DMS 273 (cell line): Measurements from ENCODE around the gene MED12L.
A peak's percentile ranks its signal among the peaks of the same experiment; 100 is the strongest.

ENCODE experiments used
- DNase-seq: peaks from one replicate; lab custom pipeline; 2025; ENCODE audit not compliant: unreplicated experiment; lab: John Stamatoyannopoulos, UW

MED12L gene

GRCh38 chr3:151316267-151316991 is 231.0 kb downstream of the MED12L start, which contains the start of gene GPR87:
GPR87 (minus strand) TSS chr3:151316820; CDS start chr3:151300100, 16,720 bp downstream.
- DNase-seq, result no peak

GRCh38 chr3:151318313-151318712 is 232.8 kb downstream of the MED12L start:
- DNase-seq, result no peak

DNA sequence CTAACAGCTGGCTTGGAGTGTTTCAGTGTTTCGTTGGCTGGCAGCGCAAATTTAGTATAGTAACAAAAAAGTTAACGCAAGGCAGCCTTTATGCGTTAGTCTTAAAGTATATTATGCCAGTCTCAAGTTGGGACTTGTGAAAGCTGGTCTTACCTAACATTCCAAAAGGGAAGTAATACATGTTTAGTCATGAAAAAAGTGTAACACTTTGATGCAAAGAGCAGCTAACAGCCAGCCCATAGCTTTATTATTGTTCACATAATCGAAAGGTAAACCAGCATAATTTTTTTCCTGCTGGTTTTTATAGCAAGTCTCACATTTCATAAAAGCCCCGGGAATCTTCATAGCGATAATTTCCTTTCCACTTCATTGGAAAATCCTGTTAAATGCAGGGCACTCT is 233.5 kb downstream of the MED12L start:
- no peak for DNase-seq

DNA sequence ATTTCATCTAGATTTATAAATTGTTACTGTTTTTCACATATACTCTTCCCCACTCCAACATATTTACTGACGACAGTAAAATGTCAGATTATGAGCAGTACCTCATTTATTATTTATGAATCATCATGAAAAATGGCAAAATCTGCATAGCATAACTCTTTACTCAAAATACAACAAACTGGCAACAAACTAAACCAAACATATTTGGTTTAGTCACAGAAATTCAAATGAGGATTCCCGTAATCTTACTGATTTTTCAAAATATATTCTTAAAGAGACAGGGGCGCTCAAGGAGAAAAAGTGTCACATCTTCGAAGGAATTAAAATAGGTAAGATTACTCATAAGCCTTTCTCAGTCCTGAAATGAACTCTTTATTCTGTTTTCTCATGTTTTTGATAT is 234.2 kb downstream of the MED12L start:
- DNase-seq, result no peak

DNA sequence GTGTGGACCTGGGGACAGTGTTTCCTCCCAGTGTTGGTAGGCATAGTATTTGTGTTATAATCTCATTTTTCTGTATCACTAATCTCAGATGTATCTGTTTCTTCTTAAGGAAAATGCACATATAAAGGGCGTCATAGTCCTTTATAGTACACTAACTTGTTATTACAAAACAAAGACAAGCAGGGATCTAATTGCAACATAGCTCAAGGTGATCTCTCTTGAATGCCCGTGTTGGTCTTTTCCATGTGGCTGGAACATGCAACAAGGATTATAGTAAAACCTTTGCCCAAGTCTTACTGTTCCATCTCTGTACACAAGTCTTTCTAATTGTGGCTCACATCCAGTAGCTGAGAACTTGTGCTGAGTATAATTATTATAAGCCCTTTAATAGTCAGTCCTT is 234.7 kb downstream of the MED12L start:
- no peak for DNase-seq

DNA sequence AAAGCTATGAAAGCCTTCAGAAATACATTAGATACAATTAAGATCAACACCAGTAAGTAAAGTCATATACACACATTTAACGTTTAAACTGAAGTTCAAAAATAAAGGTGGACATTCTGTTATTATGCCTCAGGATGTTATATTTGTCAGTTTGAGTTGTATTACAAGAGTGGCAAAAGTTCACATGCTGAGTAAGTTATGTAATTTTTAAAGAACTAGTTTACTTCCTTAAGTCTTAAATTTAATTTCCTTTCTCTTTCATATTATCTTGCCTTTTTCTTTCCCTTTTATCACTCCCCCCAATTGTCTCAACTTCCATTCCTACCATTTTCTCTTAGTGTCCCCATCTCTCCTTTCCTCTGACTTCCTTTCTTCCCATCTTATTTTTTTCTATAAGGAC is 236.1 kb downstream of the MED12L start:
- no peak for DNase-seq

DNA sequence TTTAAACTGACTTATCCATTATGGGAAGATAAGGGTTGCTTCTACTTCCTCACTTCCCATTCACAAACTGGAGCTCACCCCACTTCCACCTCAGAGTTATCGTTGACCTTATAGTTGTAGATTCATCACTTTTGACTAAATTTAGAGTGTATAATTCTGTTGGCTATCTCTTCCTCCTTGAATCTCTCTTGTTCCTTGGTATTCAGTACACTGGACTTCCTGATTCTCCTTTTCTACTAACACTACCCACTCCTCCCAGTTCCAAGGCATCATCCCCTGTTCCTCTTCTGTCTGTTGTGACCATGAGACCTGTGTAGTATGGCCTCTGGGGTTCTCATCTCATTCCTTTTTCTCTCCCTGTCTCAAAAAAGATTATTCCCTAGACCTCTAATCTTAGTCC is 237.0 kb downstream of the MED12L start:
- DNase-seq, result no peak

- peak; percentile 53 for DNase-seq
Observed at GRCh38 chr3:151327571-151328198, 242.2 kb downstream of the MED12L start.

- no peak for DNase-seq
Observed at GRCh38 chr3:151328298-151328995, 243.0 kb downstream of the MED12L start.

GRCh38 chr3:151329363-151329762 is 243.9 kb downstream of the MED12L start, which contains the start of gene P2RY13:
P2RY13 (minus strand) TSS chr3:151329549; CDS start chr3:151329528, 21 bp downstream.
- no peak for DNase-seq

- no peak for DNase-seq
Observed at GRCh38 chr3:151330379-151330778, 244.9 kb downstream of the MED12L start.

GRCh38 chr3:151330899-151331298 is 245.4 kb downstream of the MED12L start:
- no peak for DNase-seq

DNA sequence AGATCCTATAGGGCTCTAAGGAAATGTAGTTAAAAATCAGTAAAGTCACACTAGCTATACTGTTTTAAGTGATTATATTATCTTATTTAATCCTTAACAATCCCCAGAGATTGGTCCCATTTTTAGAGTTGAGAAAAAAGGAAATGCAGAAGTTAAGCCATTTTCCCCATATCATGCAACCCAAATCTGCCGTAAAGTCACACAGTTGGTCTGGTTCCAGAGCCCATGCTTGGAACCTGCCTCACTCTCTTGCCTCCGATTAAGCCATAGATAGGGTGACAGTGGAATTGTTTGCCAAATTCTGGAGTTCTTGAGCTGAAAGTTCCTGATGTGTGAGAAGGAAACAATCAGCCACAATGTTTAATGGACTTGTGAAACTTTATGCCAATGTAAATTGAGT is 246.2 kb downstream of the MED12L start:
- DNase-seq, result no peak

GRCh38 chr3:151345859-151346258 is 260.4 kb downstream of the MED12L start:
- DNase-seq, result no peak

GRCh38 chr3:151346292-151346691 is 260.8 kb downstream of the MED12L start:
- no peak for DNase-seq

GRCh38 chr3:151347432-151347831 is 262.0 kb downstream of the MED12L start:
- no peak for DNase-seq

- no peak for DNase-seq
Observed at GRCh38 chr3:151350656-151351055, 265.2 kb downstream of the MED12L start.

DNA sequence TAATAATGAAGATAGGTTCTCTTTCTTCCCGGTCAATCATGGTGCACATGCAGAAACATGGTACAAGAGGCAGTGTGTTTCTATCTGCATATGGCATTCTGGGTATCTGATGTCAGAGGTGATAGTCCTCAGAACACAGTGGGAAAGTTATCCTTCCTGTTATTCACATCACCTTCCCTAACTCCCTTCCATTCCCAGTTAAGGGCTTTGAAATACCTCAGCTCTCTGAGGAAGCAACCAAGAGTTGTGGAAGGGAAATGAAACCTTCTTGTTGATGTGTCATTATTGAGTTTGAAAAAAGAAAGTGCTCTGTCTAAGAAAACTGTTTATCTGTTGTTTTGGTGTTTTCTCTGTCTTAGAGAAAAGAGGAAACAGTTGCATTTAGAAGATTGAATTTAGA is 265.8 kb downstream of the MED12L start:
- no peak for DNase-seq

DNA sequence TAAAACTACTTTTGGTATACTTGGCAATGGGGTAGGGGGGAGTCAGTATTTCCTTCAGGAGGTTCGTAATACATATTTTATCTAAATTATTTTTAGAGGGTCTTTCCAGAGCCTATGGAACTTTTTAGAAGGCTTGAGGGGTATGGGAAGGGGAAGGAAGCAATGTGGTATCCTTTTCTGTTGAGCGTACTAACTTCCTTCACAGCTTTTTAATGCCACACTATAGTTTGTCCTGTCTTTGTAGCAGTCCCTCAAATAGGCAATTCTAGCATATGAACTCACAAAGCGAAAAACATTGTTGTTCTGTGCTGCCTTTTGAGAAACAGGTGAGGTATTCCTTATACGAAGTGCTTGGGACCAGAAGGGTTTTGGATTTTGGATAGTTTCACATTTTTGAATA is 266.2 kb downstream of the MED12L start:
- DNase-seq, result no peak

DNA sequence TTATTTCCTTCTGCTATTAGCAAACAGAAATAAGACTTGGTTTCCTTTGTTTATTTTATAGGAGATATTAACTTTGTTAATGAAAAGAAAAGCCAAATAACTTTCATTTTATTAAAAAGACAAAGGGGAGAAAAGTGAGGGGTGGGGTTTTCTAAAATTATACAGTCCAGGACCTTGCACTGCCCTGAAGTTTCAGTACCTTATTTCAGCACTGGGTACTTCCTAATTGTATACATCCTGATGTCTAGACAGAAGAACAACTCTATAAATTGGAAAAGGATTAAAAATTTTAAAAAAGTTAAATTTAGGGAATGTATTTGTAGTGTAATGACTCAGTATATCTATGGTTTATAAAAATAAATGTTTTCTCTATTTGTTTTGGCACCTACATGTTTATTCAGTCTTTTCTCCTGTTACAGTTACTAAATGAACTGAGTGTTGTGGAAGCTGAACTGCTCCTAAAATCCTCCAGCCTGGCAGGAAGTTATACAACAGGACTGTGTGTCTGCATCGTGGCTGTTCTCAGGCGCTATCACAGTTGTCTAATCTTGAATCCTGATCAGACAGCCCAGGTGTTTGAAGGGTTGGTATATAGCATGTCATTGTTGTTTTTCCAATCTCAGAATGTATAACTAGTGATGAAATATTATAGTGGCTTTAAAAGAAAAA is 271.5 kb downstream of the MED12L start:
- DNase-seq, result no peak

DNA sequence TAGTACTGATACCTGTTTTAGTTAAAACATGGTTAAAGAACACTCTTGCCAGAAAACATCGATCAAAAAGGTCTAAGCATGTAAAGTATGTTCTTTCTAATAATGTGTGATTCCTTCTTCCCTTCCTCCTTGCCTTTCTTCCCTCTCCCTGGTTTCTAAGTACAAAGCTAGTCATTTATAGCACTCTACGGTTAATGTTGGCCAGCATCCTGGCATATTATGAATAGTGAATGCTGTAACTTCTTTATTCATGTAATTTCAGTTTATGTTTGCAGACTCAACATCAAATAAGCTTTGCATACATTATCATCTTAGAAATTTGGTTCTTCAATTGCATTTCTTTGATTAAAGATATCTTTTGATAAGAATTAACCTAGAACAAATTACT is 272.0 kb downstream of the MED12L start:
- no peak for DNase-seq
